Vagina (tissue), 2 donors: ENCODE measurements around the gene RNF138.

Source experiments
- POLR2A ChIP-seq, 2 donors: fragments of 450-650 bp; IDR thresholded peaks; one replicate each; pipeline ENCODE4 v1.6.1; 2017; ENCODE audit warnings: antibody characterized with exemption in 2 of 2, mild to moderate bottlenecking in 2 of 2, moderate library complexity in 2 of 2
- POLR2AphosphoS5 ChIP-seq, 2 donors: sonication (generic); formaldehyde crosslinking; IDR thresholded peaks; one replicate each; pipeline ENCODE4 v1.9.0; 2017; ENCODE audit warnings: antibody characterized with exemption in 2 of 2, mild to moderate bottlenecking in 2 of 2, low read depth in 1 of 2; ENCODE audit not compliant: insufficient read depth in 1 of 2
- TF ChIP-seq, protein P1 (sequence below), 3 experiments: fragments of 450-650 bp in 2 of 3; fragments of 200-600 bp in 1 of 3; sonication (generic) in 1 of 3; IDR thresholded peaks; one replicate each; pipeline ENCODE4 v1.5.1; 2017 to 2019; ENCODE audit warnings: antibody characterized with exemption in 3 of 3, mild to moderate bottlenecking in 2 of 3, moderate library complexity in 2 of 3

DNA sequence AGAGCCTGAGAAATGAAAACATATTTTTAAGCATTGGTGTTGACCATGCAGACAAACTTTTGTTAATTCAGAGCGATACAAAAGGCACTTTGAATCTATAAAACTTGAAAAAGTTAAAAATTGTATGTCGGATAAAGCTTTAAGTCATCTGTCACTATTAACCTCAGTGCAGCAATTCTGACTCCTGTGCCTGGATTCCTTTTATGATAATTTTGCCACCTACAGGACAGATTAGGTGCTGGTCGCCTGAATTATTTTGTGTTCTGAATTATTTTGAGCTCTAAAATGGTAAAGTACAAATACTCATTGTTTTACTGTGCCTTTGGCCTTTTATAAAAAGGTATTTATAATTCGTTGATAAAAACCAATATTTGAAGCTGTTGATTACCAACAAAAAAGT lies 19.4 kb upstream of the RNF138 start:
- TF ChIP-seq, protein P1, sequence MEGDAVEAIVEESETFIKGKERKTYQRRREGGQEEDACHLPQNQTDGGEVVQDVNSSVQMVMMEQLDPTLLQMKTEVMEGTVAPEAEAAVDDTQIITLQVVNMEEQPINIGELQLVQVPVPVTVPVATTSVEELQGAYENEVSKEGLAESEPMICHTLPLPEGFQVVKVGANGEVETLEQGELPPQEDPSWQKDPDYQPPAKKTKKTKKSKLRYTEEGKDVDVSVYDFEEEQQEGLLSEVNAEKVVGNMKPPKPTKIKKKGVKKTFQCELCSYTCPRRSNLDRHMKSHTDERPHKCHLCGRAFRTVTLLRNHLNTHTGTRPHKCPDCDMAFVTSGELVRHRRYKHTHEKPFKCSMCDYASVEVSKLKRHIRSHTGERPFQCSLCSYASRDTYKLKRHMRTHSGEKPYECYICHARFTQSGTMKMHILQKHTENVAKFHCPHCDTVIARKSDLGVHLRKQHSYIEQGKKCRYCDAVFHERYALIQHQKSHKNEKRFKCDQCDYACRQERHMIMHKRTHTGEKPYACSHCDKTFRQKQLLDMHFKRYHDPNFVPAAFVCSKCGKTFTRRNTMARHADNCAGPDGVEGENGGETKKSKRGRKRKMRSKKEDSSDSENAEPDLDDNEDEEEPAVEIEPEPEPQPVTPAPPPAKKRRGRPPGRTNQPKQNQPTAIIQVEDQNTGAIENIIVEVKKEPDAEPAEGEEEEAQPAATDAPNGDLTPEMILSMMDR (IDR thresholded peaks at IDR 0.05) = peak in 1 of 3 experiments; percentile 11
- TF ChIP-seq POLR2AphosphoS5 (IDR thresholded peaks at IDR 0.05; ENCODE audit: insufficient read depth in 1 of 2, low read depth in 1 of 2) (no peak), POLR2A (IDR thresholded peaks at IDR 0.05) (no peak)
